ELF-1 (cell line): ENCODE measurements around the gene SMIM13.

Experiments used
- DNase-seq: peaks from one replicate; pipeline ENCODE4 v3.0.0-alpha.2; 2016; ENCODE audit warnings: low read depth, low spot score

Gene SMIM13

DNA sequence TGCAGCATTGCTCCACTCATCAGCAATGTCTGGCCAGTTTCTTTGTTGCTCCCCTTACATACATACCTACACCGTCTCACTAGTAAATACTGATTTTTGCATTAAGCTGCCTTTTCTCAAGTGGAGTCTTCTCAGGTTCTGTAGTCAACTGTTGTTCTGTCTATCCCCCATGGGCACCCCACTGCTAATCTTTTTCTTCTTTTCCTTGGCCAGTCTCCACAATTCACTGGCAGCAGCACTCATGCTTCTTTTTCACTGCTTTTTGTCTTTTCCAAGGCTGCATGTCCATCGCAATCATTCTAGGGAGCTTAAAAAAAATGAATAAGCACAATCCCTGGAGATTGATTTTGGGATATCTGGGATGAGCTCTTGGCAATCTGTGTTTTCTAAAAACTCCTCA lies 28.2 kb downstream of the SMIM13 start:
- DNase-seq: no peak

- no peak for DNase-seq
Measured at GRCh38 chr6:11122380-11122779, 28.7 kb downstream of the SMIM13 start.

DNA sequence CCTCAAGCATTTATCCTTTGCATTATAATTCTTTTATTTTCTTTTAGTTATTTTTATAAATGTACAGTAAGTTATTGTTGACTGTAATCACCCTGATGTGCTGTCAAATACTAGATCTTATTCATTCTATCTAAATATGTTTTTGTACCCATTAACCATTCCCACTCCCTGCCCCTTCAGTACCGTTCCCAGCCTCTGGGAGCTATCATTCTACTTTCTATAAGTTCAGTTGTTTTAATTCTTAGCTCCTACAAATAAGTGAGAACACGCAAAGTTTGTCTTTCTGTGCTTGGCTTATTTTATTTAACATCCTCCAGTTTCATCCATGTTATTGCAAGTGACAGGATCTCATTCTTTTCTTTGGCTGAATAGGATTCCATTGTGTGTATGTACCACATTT lies 30.3 kb downstream of the SMIM13 start:
- DNase-seq: no peak

- DNase-seq: peak; percentile 69
Measured at GRCh38 chr6:11126876-11127275, 33.2 kb downstream of the SMIM13 start.

DNA sequence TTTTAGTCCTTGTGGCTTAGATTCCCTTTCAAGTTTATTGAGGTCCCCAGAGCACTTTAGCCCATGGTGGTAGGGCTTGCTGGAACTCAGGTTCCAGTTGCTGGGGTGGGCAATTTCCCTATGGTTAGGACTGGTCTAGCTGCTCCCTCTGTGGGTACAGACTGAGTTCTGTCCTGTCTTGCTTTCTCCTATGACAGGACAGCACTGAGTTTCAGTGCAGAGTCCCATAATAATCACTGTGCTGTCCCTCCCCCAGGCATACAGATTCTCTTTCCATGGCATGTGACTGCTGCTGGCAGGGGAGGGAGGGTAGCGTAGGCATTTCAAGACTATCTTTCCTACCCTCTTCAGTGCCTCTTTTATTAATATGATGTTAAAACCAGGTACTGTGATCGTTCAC lies 35.0 kb downstream of the SMIM13 start:
- DNase-seq: no peak

GRCh38 chr6:11129908-11130565 lies 36.4 kb downstream of the SMIM13 start:
- DNase-seq: no peak

- no peak for DNase-seq
Measured at GRCh38 chr6:11130605-11131004, 37.0 kb downstream of the SMIM13 start.

GRCh38 chr6:11132194-11132888 lies 38.7 kb downstream of the SMIM13 start:
- DNase-seq: no peak

DNA sequence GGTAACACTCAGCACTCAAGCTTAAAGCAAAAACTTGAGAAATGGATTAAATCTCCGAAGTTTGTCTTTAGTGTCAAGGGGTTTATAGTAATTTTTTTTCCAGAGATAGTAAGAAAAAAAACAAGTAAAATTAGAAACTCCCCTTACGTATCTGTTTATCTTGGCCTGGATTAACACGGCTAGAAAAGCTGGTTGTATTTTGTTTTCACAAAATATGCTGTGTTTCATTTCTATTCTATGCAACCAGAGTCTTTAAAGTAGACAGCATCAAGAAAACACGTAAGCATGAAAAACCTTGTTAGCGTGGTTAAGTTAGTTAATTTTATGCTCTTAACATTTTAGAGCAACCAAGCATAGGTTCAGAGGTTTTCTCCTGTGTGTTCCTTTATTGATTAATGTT lies 39.6 kb downstream of the SMIM13 start:
- no peak for DNase-seq

GRCh38 chr6:11136809-11137208 lies 43.2 kb downstream of the SMIM13 start:
- no peak for DNase-seq

- no peak for DNase-seq
Measured at GRCh38 chr6:11139051-11139960, 45.7 kb downstream of the SMIM13 start.

GRCh38 chr6:11140056-11140455 lies 46.4 kb downstream of the SMIM13 start:
- no peak for DNase-seq

DNA sequence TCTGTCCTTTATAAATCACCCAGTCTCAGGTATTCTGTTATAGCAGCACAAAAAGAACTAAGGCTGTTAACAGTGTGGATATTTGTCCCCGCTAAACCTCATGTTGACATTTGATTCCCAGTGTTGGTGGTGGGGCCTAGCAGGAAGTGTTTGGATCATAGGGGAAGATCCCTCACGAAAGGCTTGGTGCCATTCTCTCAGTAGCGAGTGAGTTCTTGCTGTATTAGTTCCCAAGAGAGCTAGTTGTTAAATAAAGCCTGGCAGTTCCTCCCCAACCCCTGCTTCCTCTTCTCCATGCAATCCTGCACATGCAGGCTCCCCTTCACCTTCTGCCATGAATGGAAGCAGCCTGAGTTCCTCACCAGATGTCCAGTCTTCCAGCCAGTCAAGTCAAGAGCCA lies 47.7 kb downstream of the SMIM13 start:
- no peak for DNase-seq

- no peak for DNase-seq
Measured at GRCh38 chr6:11142296-11143027, 48.8 kb downstream of the SMIM13 start.

DNA sequence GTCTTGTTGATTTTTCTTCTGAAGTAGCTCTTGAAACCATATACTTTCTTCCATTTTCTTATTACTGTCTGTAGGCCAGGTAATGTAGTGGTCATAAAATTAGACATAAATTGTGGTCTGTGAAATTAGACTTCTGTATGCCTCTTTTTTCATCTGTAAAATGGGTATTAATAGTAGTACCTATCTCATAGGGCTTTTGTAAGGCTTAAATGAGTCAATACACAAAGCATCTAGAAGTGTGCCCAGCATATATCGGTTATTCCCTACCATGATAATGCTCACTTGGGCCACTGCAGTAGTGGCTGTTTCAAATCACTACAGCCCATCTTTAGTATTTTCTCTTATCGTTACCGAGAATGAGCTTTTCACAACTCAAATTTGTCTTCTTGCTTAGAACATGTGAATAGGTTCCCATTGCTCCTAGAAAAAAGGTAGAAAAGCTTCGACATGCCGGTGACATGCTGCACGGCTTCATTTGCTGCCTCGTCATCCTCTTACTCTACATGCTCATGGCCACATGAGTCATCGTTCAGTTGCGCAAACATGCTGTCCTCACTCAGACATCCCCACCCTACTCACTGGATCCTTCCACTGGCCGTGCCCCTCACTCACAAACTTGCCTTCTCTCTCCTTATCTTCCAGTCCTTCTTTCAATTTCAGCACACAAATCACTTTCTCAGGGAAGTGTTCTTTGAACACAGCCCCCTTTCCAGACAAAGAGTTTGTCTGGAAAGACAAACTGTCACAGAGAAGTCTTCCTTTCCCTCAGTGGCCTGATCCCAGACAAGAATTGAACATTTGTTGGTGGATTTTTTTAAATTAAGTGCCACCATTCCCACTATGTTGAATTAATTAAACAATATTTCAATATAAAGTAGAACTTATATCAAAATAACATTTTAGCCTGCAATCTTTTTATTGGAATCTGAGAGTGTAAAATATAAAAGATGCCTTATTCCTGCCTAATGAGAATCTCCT lies 50.0 kb downstream of the SMIM13 start:
- DNase-seq: peak; percentile 56

- peak; percentile 74 for DNase-seq
Measured at GRCh38 chr6:11144393-11144851, 50.8 kb downstream of the SMIM13 start.

GRCh38 chr6:11146117-11146826 lies 52.6 kb downstream of the SMIM13 start:
- no peak for DNase-seq

DNA sequence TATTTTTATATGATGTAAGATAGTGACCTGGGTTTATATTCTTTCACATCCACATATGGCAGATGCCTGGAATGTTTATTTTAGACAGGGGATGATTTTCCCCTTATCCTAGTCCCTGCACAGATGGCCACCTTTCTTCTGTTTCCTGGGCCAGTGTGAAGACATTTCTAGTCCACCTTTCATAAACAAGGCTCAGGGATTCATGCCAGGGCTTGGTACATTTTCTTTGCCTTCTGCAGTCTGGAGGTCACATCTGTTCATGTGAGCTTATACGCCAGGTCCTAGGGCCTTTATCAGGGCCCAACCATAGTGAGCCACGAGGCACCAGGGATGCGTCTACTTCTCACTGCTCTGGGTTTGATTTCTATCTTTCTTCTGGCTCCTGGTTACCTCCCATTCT lies 55.9 kb downstream of the SMIM13 start:
- no peak for DNase-seq

DNA sequence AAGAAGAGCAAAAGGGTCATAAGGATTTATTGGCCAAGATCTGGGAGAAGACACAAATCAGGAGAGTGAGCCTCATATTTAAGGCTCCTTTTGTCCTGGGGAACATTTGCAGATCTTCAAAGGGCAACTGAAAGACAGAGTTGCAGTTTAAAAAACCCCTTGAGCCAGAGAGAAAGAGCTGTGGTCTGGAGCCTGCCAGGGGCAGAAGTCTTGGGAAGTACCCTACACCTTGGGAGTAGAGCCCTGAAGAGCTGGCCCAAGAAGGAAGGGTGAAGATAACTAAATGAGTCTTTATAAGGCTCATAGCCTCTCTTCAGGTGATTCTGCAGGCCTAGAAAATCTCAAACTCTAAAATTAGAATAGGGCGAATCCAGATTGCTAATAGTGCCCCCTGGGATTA lies 57.9 kb downstream of the SMIM13 start:
- no peak for DNase-seq

- DNase-seq: no peak
Measured at GRCh38 chr6:11152581-11152980, 58.9 kb downstream of the SMIM13 start.
